Epithelial cell of proximal tubule (primary cell): ENCODE results near the gene FAM50A. TPM values are rescaled to one million over a fixed set of nuclear protein-coding genes. Genes with fewer than 3 reads are reported as not detected.

Experiments
- DNase-seq: peaks from one replicate; pipeline ENCODE4 v3.0.0-alpha.2; 2011; ENCODE audit warnings: low read depth
- H3K4me3 ChIP-seq: 2 replicates; pipeline ENCODE4 v1.5.1; 2011; ENCODE audit warnings: low read depth, mild to moderate bottlenecking, low read length
- CTCF ChIP-seq: conservative IDR thresholded peaks from 2 replicates; pipeline ENCODE4 v1.5.1; 2012; ENCODE audit warnings: low read depth, mild to moderate bottlenecking, low read length
- total RNA-seq: library from RNA; depleted of rRNA; stranded (reverse); fragments of >200 nt; gene quantifications from 2 replicates; pipeline ENCODE4 v1.2.3, GENCODE V29; 2015

Gene FAM50A
- total RNA-seq, 1 donor from 2014 or later, result 74.1 TPM

- H3K4me3 ChIP-seq, result no peak overlapping the region
- no peak for DNase-seq
- TF ChIP-seq CTCF, result no peak
Observed at GRCh38 chrX:154430916-154431315, 13.0 kb upstream of the FAM50A start.

GRCh38 chrX:154431341-154431740 is 12.6 kb upstream of the FAM50A start:
- TF ChIP-seq CTCF, result no peak
- no peak for DNase-seq
- H3K4me3 ChIP-seq, result no peak overlapping the region

- DNase-seq, result no peak
- no peak overlapping the region for H3K4me3 ChIP-seq
- no peak for TF ChIP-seq CTCF
Observed at GRCh38 chrX:154432210-154432609, 11.7 kb upstream of the FAM50A start.

GRCh38 chrX:154433605-154434004 is 10.3 kb upstream of the FAM50A start:
- no peak for TF ChIP-seq CTCF
- H3K4me3 ChIP-seq, result no peak overlapping the region
- no peak for DNase-seq

- no peak for TF ChIP-seq CTCF
Observed at GRCh38 chrX:154434394-154435168, 9.4 kb upstream of the FAM50A start.

GRCh38 chrX:154435171-154435733 is 8.7 kb upstream of the FAM50A start:
- DNase-seq, result no peak
- TF ChIP-seq CTCF, result no peak
- no peak overlapping the region for H3K4me3 ChIP-seq

More at GRCh38 chrX:154434394-154435168, 9.4 kb upstream of the FAM50A start:
- DNase-seq, result no peak
- no peak overlapping the region for H3K4me3 ChIP-seq
